Dedifferentiated amniotic fluid mesenchymal stem cell (primary cell): ENCODE results near the gene MOCS1.

ENCODE experiments used
- DNase-seq: peaks from one replicate; pipeline ENCODE4 v3.0.0-alpha.2; 2016; ENCODE audit errors: extremely low spot score

Gene MOCS1

GRCh38 chr6:39924283-39924682 is 10.0 kb downstream of the MOCS1 start:
- DNase-seq, result no peak

DNA sequence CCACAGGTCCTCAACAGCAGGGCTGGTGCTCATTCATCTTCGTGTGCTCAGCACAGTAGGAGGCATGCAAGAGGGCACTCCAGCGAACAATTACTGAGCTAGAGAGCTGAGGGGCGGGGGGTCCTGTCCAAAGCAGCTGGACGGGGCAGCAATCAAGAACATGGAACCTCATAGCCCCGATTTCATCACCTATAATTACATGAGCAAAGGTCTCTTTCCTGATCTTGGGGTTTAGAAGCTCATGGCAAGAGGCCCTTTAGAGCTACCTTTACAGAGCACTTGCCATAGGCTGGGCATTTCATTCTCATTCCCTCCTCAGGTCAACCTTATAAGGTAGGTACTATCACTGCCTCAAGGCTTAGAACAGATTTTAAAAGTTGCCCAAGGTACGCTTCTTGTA is 10.4 kb downstream of the MOCS1 start:
- DNase-seq, result no peak

- no peak for DNase-seq
These were observed 10.9 kb downstream of the MOCS1 start for GRCh38 chr6:39923394-39923793.

- DNase-seq, result no peak
These were observed 11.4 kb downstream of the MOCS1 start for GRCh38 chr6:39922821-39923220.

DNA sequence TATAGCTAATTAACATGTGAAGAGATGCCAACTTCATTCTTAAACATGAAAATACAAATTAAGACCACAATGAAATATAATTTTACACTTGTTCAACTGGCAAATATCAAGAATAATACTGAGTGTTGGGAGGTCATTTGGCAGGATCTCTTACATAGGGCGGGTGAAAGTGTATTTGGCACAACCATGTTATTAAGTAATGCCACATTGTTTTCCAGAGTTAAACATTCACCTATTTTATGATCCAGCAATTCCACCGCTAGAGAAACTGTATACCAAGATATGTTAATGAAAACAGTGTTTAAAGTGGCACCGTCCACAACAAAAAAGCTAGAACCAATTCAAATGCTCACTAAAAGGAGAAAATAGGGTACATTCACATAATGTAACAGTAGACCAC is 14.1 kb downstream of the MOCS1 start:
- no peak for DNase-seq

GRCh38 chr6:39918831-39919230 is 15.4 kb downstream of the MOCS1 start:
- DNase-seq, result no peak

- DNase-seq, result no peak
These were observed 16.3 kb downstream of the MOCS1 start for GRCh38 chr6:39917981-39918380.

- DNase-seq, result no peak
These were observed 16.9 kb downstream of the MOCS1 start for GRCh38 chr6:39917329-39917728.

- no peak for DNase-seq
These were observed 18.4 kb downstream of the MOCS1 start for GRCh38 chr6:39915866-39916265.

- DNase-seq, result no peak
These were observed 20.0 kb downstream of the MOCS1 start for GRCh38 chr6:39914239-39914638.

- DNase-seq, result no peak
These were observed 20.8 kb downstream of the MOCS1 start for GRCh38 chr6:39913391-39913916.

DNA sequence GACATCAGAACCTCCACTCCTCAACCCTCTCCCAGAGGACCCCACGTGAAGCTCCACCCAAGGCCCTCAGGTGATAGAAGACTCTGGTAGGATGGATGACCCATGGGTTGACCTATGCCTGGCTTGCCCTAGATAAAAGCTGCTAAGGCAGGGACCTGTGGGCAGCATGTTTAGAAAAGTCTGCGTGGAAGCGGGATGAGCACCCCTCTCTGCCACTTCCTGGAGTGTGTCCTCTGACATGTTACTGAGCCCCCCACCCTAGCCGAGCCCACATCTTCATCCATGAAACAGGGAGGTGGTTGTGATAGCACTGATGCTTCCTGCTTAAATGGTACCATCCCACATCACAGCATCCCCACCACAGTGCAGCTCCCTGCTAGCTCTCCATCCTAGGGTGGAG is 21.8 kb downstream of the MOCS1 start:
- no peak for DNase-seq

DNA sequence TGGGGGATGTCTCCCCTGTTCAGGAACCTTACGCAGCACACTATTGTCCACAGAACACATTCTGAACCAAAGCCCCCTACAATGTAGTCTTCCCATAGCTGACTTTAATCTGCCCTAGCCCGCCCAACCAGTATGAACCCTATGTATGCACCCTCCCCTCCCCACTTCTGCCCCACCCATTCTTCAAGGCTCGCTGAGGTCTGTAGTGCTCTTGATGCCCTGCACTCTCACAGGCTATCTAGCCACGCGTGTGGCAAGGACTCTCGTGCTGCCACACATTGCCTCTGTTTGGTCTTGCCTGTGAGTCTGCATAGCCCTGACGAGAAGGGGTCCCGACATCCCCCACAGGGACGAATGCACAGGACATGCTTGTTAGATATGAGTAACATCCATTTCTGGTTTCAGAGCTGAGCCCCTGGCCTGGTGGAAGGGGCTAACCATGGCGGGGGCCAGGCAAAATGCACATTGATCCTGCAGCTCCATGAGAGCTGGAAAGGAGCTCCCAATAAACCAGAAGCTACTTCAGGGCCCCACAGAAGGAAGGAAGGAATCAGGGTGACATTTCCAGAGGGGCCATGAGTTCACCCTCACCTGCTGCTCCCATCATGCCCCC is 22.6 kb downstream of the MOCS1 start:
- DNase-seq, result no peak

DNA sequence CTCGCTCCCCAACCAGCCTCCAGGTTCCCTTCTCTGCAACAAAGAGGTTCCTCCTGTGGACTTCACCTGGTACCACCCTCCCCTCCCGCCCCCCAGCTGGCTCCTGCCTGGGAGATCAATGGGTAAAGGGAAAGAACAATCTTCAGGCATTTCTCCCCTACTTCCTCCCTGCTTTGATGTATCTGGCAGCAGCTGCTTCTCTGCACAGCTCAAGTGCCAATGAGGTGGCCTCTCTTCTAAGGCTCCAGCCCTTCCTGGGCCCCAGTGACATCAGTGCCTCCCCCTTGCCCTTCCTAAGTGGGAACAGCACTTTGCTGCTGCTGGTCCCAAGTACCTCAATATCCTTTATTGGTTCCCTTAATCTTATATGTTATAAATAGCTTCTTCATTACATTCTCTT is 23.5 kb downstream of the MOCS1 start:
- no peak for DNase-seq

DNA sequence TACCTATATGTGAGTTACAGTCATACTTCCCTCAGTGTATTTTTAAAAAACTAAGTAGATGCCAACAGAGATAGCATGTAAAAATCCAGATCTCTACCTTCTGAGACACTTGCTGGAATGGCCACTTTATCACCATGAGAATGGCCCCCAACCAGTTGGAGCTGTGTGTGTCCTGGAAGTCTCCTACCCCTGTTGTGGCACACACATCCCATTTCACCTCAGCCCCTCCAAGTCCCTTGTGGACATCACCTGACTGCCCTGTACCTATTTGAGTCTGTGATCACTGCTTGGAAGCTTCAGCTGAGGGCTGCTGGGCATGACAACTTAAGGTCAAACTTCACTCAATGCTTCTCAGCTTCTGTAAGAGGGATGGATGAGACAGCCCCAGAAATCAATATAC is 24.1 kb downstream of the MOCS1 start:
- no peak for DNase-seq

- DNase-seq, result no peak
These were observed 24.6 kb downstream of the MOCS1 start for GRCh38 chr6:39909701-39910100.

DNA sequence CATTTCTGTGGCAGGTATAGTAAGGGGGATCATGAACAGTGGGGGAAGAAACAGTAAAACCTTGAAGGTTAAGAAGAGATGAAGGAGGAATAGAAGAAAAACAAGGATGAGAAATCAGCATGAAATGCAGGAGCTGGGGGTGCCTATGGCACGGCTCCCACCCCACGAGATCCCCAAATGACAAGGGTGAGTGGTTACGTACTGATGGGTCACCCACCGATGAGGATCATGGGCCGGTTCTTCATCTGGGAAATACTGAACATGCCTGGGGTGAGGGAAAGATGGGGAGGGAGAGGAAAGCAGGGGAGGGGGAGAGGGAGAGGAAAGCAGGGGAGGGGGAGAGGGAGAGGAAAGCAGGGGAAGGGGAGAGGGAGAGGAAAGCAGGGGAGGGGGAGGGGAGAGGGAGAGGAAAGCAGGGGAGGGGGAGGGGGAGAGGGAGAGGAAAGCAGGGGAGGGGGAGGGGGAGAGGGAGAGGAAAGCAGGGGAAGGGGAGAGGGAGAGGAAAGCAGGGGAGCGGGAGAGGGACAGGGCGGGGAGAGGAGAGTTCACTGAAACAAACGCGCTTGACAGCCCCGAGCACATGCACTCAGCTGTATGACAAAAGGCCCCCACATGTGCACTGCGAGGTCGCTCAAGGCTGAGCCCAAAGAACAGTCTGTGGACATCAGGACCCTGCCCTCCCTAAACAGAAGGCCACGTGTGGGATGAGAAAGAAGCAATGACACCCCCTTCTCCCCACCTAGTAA is 25.3 kb downstream of the MOCS1 start:
- DNase-seq, result no peak

DNA sequence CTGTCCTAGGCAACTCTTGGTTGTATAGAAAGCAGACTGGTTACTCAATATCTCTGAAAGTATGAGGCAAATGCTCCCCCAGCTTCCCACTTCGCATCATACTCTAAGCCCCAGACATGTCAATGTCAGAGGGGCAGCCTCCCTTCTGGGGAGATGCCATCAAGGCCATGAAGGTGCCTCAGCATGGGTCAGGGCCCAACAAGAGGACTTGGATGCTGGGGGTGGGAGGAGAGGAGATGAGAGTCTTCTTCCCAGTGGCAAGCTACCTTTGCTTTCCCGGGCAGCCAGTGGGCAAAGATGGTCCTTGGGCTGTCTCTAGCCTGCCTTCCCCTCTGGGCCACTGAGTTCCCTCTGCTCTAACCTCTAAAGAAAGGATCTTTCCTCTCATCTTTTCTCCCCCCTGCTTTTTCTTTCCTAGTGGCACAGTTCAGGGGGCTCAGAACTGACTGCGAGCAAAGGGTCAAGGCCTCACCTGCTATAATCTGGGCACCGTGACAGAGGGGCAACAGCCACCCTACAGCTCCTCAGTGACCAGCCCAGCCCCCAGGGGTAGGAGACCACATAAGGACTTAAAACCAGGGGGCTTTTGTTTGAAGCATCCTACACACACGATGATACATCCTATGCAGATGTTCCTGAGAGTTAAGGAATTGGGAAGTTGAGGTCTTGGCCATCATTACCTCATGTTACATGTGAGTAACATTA is 26.2 kb downstream of the MOCS1 start:
- DNase-seq, result no peak

DNA sequence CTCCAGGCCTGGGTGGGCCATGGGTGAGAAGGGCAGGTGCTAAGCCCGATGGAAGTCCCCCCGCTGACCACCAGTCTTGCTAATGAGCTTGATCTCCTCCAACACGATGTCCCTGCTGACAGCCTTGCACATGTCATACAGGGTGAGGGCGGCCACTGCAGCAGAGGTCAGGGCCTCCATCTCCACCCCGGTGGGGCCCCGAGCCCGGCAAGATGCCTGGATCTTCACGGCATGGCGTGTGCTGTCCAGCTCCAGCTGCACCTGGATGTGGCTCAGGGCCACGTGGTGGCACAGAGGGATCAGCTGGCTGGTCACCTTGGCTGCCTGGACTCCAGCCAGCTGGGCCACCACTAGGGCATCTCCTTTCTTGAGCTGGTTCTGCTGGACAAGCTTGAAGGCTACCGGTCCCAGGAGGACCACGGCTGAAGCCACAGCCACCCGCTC is 27.9 kb downstream of the MOCS1 start:
- no peak for DNase-seq

DNA sequence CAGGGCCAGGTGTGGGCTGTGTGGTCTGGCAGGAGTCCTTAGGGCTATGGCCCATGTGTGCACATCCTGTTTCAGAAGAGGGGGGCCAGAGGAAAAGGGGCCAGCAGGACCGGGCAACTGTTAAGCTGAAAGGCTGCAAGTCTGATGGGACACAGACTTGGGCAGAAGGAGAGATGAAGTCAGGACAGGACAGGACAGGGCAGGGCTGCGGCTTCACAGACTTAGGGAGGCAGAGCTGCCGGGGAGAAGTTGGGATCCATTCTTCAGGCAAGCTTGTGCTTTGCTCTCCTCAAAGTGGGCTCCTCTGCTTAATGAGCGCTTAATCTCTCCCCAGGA is 28.7 kb downstream of the MOCS1 start:
- no peak for DNase-seq

GRCh38 chr6:39904946-39905639 is 29.2 kb downstream of the MOCS1 start:
- DNase-seq, result no peak

GRCh38 chr6:39903656-39904055 is 30.6 kb downstream of the MOCS1 start:
- no peak for DNase-seq
